HepG2 (cell line): ENCODE measurements around the gene KRTAP12-3. TPM values are rescaled to one million over a fixed set of nuclear protein-coding genes. Genes with fewer than 3 reads are reported as not detected.
A peak's percentile ranks its signal among the peaks of the same experiment; 100 is the strongest.

Source experiments
- BCL6 ChIP-seq: IDR thresholded peaks from 2 replicates; pipeline ENCODE4 v1.6.1; 2016; ENCODE audit warnings: missing genetic modification reagents, missing compliant biosample characterization
- DDIT3 ChIP-seq: sonication (generic); formaldehyde crosslinking; IDR thresholded peaks from 2 replicates; pipeline ENCODE4 v1.4.0; 2020; ENCODE audit warnings: mild to moderate bottlenecking, missing genetic modification reagents
- FLYWCH1 ChIP-seq: sonication (generic); formaldehyde crosslinking; IDR thresholded peaks from 2 replicates; pipeline ENCODE4 v1.8.1; 2023; ENCODE audit warnings: mild to moderate bottlenecking, missing genetic modification reagents
- FOSL2 ChIP-seq: sonication (generic); formaldehyde crosslinking; IDR thresholded peaks from 2 replicates; pipeline ENCODE4 v1.4.0; 2020; ENCODE audit warnings: missing genetic modification reagents
- KLF9 ChIP-seq: IDR thresholded peaks from 2 replicates; pipeline ENCODE4 v1.6.1; 2016; ENCODE audit warnings: low read depth
- MLLT10 ChIP-seq: sonication (generic); formaldehyde crosslinking; IDR thresholded peaks from 2 replicates; pipeline ENCODE4 v1.4.0; 2020; ENCODE audit warnings: missing genetic modification reagents
- NR2F1 ChIP-seq, 2 experiments: fragments of 450-650 bp in 1 of 2; formaldehyde crosslinking in 1 of 2; IDR thresholded peaks; 2 replicates each; pipeline versions ENCODE4 v1.5.0 to v1.6.1; 2016 to 2020; ENCODE audit warnings: mild to moderate bottlenecking in 1 of 2, missing compliant biosample characterization in 1 of 2, missing genetic modification reagents in 1 of 2, moderate library complexity in 1 of 2
- TAF1 ChIP-seq: sonication (generic); formaldehyde crosslinking; IDR thresholded peaks from 2 replicates; pipeline ENCODE4 v1.4.0; 2020; ENCODE audit warnings: missing genetic modification reagents
- YEATS4 ChIP-seq: sonication (generic); formaldehyde crosslinking; IDR thresholded peaks from 2 replicates; pipeline ENCODE4 v1.4.0; 2020; ENCODE audit warnings: missing genetic modification reagents, borderline replicate concordance
- ZNF17 ChIP-seq: sonication (generic); formaldehyde crosslinking; IDR thresholded peaks from 2 replicates; pipeline ENCODE4 v1.5.0; 2020; ENCODE audit warnings: mild to moderate bottlenecking, missing genetic modification reagents
- ZNF383 ChIP-seq: sonication (generic); formaldehyde crosslinking; IDR thresholded peaks from 2 replicates; pipeline ENCODE4 v1.4.0; 2020; ENCODE audit warnings: missing genetic modification reagents, mild to moderate bottlenecking, borderline replicate concordance
- ZNF589 ChIP-seq: sonication (generic); formaldehyde crosslinking; conservative IDR thresholded peaks from 2 replicates; pipeline ENCODE4 v1.8.0; 2022; ENCODE audit warnings: mild to moderate bottlenecking, moderate library complexity, missing genetic modification reagents
- ZNF746 ChIP-seq: sonication (generic); formaldehyde crosslinking; IDR thresholded peaks from 2 replicates; pipeline ENCODE4 v1.8.0; 2022; ENCODE audit warnings: mild to moderate bottlenecking, missing genetic modification reagents
- polyA plus RNA-seq, 8 experiments: library from polyadenylated mRNA; depleted of rRNA in 3 of 8; stranded (reverse) in 7 of 8; unstranded in 1 of 8; fragments of >200 nt; fragmentation: Illumina TruSeq in 4 of 8; extraction: Trizol in 4 of 8; gene quantifications; 2 replicates each; pipeline versions ENCODE4 v1.2.1 to v1.2.3, GENCODE V29; 2011 to 2016; ENCODE audit warnings: low read depth in 4 of 8, missing spikeins in 1 of 8, mixed read lengths in 1 of 8; ENCODE audit not compliant: insufficient read depth in 1 of 8
- total RNA-seq, 5 experiments: library from RNA; depleted of rRNA; stranded (reverse); fragments of >200 nt; fragmentation: Illumina TruSeq; extraction: Trizol; gene quantifications; 2 replicates each; pipeline ENCODE4 v1.2.3, GENCODE V29; 2016; ENCODE audit warnings: low read depth in 1 of 5
- TF ChIP-seq, protein P1 (sequence below): sonication (generic); formaldehyde crosslinking; IDR thresholded peaks from 2 replicates; pipeline ENCODE4 v1.4.0; 2020; ENCODE audit warnings: missing genetic modification reagents, borderline replicate concordance
- TF ChIP-seq, protein P2 (sequence below): IDR thresholded peaks from 2 replicates; pipeline ENCODE4 v1.6.1; 2018; ENCODE audit warnings: missing genetic modification reagents
- TF ChIP-seq, protein P3 (sequence below): IDR thresholded peaks from 2 replicates; pipeline ENCODE4 v1.6.1; 2016; ENCODE audit warnings: low read depth, control low read depth
- TF ChIP-seq, protein P4 (sequence below): IDR thresholded peaks from 2 replicates; pipeline ENCODE4 v1.6.1; 2016; ENCODE audit warnings: low read depth
- TF ChIP-seq, protein P5 (sequence below): sonication (generic); formaldehyde crosslinking; IDR thresholded peaks from 2 replicates; pipeline ENCODE4 v1.4.0; 2020; ENCODE audit warnings: missing genetic modification reagents

KRTAP12-3 gene
- total and polyA plus RNA-seq, 2 of the 13 experiments (the other 11 are each of a cell fraction or from before 2014, with no cell fraction given), result not detected

- TF ChIP-seq, protein P1, sequence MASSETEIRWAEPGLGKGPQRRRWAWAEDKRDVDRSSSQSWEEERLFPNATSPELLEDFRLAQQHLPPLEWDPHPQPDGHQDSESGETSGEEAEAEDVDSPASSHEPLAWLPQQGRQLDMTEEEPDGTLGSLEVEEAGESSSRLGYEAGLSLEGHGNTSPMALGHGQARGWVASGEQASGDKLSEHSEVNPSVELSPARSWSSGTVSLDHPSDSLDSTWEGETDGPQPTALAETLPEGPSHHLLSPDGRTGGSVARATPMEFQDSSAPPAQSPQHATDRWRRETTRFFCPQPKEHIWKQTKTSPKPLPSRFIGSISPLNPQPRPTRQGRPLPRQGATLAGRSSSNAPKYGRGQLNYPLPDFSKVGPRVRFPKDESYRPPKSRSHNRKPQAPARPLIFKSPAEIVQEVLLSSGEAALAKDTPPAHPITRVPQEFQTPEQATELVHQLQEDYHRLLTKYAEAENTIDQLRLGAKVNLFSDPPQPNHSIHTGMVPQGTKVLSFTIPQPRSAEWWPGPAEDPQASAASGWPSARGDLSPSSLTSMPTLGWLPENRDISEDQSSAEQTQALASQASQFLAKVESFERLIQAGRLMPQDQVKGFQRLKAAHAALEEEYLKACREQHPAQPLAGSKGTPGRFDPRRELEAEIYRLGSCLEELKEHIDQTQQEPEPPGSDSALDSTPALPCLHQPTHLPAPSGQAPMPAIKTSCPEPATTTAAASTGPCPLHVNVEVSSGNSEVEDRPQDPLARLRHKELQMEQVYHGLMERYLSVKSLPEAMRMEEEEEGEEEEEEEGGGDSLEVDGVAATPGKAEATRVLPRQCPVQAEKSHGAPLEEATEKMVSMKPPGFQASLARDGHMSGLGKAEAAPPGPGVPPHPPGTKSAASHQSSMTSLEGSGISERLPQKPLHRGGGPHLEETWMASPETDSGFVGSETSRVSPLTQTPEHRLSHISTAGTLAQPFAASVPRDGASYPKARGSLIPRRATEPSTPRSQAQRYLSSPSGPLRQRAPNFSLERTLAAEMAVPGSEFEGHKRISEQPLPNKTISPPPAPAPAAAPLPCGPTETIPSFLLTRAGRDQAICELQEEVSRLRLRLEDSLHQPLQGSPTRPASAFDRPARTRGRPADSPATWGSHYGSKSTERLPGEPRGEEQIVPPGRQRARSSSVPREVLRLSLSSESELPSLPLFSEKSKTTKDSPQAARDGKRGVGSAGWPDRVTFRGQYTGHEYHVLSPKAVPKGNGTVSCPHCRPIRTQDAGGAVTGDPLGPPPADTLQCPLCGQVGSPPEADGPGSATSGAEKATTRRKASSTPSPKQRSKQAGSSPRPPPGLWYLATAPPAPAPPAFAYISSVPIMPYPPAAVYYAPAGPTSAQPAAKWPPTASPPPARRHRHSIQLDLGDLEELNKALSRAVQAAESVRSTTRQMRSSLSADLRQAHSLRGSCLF (CRISPR knock-in tag), result no peak
- TF ChIP-seq FLYWCH1 (no peak), ZNF746 (CRISPR knock-in tag) (0 out of 2 replicates have a peak, but pooled peaks have one; percentile 39), NR2F1 (CRISPR knock-in tag; IDR thresholded peaks at IDR 0.05) (0 out of 4 replicates have a peak, but pooled peaks of 1 of the 2 experiments have one; percentile 7), YEATS4 (CRISPR knock-in tag) (no peak), TAF1 (CRISPR knock-in tag) (no peak), MLLT10 (CRISPR knock-in tag) (no peak), KLF9 (CRISPR knock-in tag) (no peak), ZNF383 (no peak), FOSL2 (no peak), ZNF17 (CRISPR knock-in tag) (no peak), BCL6 (CRISPR knock-in tag) (no peak), ZNF589 (CRISPR knock-in tag) (no peak), DDIT3 (CRISPR knock-in tag) (no peak)
- TF ChIP-seq, protein P2, sequence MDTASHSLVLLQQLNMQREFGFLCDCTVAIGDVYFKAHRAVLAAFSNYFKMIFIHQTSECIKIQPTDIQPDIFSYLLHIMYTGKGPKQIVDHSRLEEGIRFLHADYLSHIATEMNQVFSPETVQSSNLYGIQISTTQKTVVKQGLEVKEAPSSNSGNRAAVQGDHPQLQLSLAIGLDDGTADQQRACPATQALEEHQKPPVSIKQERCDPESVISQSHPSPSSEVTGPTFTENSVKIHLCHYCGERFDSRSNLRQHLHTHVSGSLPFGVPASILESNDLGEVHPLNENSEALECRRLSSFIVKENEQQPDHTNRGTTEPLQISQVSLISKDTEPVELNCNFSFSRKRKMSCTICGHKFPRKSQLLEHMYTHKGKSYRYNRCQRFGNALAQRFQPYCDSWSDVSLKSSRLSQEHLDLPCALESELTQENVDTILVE (CRISPR knock-in tag), result no peak
- TF ChIP-seq, protein P3, sequence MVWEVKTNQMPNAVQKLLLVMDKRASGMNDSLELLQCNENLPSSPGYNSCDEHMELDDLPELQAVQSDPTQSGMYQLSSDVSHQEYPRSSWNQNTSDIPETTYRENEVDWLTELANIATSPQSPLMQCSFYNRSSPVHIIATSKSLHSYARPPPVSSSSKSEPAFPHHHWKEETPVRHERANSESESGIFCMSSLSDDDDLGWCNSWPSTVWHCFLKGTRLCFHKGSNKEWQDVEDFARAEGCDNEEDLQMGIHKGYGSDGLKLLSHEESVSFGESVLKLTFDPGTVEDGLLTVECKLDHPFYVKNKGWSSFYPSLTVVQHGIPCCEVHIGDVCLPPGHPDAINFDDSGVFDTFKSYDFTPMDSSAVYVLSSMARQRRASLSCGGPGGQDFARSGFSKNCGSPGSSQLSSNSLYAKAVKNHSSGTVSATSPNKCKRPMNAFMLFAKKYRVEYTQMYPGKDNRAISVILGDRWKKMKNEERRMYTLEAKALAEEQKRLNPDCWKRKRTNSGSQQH (CRISPR knock-in tag), result no peak
- TF ChIP-seq, protein P4, sequence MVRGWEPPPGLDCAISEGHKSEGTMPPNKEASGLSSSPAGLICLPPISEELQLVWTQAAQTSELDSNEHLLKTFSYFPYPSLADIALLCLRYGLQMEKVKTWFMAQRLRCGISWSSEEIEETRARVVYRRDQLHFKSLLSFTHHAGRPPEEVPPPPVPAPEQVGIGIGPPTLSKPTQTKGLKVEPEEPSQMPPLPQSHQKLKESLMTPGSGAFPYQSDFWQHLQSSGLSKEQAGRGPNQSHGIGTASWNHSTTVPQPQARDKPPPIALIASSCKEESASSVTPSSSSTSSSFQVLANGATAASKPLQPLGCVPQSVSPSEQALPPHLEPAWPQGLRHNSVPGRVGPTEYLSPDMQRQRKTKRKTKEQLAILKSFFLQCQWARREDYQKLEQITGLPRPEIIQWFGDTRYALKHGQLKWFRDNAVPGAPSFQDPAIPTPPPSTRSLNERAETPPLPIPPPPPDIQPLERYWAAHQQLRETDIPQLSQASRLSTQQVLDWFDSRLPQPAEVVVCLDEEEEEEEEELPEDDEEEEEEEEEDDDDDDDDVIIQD (CRISPR knock-in tag), result no peak
- TF ChIP-seq, protein P5, sequence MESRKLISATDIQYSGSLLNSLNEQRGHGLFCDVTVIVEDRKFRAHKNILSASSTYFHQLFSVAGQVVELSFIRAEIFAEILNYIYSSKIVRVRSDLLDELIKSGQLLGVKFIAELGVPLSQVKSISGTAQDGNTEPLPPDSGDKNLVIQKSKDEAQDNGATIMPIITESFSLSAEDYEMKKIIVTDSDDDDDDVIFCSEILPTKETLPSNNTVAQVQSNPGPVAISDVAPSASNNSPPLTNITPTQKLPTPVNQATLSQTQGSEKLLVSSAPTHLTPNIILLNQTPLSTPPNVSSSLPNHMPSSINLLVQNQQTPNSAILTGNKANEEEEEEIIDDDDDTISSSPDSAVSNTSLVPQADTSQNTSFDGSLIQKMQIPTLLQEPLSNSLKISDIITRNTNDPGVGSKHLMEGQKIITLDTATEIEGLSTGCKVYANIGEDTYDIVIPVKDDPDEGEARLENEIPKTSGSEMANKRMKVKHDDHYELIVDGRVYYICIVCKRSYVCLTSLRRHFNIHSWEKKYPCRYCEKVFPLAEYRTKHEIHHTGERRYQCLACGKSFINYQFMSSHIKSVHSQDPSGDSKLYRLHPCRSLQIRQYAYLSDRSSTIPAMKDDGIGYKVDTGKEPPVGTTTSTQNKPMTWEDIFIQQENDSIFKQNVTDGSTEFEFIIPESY (CRISPR knock-in tag), result no peak
Measured at GRCh38 chr21:44702973-44703730, 45.4 kb downstream of the KRTAP12-3 start (continued).
